ENCODE data around the gene ASF1A.

ASF1A gene

GRCh38 chr6:118893807-118894424, at the start of gene ASF1A:
Gene ASF1A, plus strand, starts transcription at chr6:118894152. Its CDS starts 262 bp downstream, at chr6:118894414.
- DNase-seq (ENCODE audit: low spot score), result peak; percentile 91
- TF ChIP-seq CTCF (IDR thresholded peaks at IDR 0.05; ENCODE audit: extremely low read depth, insufficient read depth, missing control alignments), result peak; percentile 59
- in situ Hi-C loops (cut with MboI; ENCODE audit: low pct_unique_long_range_greater_than_20kb, low sequenced_read_pairs, unreplicated experiment), result no loop called here

GRCh38 chr6:118844915-118845314, 49.0 kb upstream of the ASF1A start:
- no peak for TF ChIP-seq CTCF (IDR thresholded peaks at IDR 0.05; ENCODE audit: extremely low read depth, insufficient read depth, missing control alignments)
- DNase-seq (ENCODE audit: low spot score), result peak; percentile 34
- in situ Hi-C loops (cut with MboI; ENCODE audit: low pct_unique_long_range_greater_than_20kb, low sequenced_read_pairs, unreplicated experiment), result no loop called here

GRCh38 chr6:118853408-118853807, 40.5 kb upstream of the ASF1A start:
- TF ChIP-seq CTCF (IDR thresholded peaks at IDR 0.05; ENCODE audit: extremely low read depth, insufficient read depth, missing control alignments), result no peak
- no peak for DNase-seq (ENCODE audit: low spot score)
- in situ Hi-C loops (cut with MboI; ENCODE audit: low pct_unique_long_range_greater_than_20kb, low sequenced_read_pairs, unreplicated experiment), result no loop called here

GRCh38 chr6:118856301-118856700, 37.7 kb upstream of the ASF1A start:
- DNase-seq (ENCODE audit: low spot score), result no peak
- TF ChIP-seq CTCF (IDR thresholded peaks at IDR 0.05; ENCODE audit: extremely low read depth, insufficient read depth, missing control alignments), result no peak
- in situ Hi-C loops (cut with MboI; ENCODE audit: low pct_unique_long_range_greater_than_20kb, low sequenced_read_pairs, unreplicated experiment), result no loop called here

- no peak for DNase-seq (ENCODE audit: low spot score)
- in situ Hi-C loops (cut with MboI; ENCODE audit: low pct_unique_long_range_greater_than_20kb, low sequenced_read_pairs, unreplicated experiment), result no loop called here
These were observed 34.4 kb upstream of the ASF1A start for GRCh38 chr6:118859517-118860064.

GRCh38 chr6:118860363-118860762, 33.6 kb upstream of the ASF1A start:
- DNase-seq (ENCODE audit: low spot score), result no peak

More at GRCh38 chr6:118859517-118860064, 34.4 kb upstream of the ASF1A start:
- no peak for TF ChIP-seq CTCF (IDR thresholded peaks at IDR 0.05; ENCODE audit: extremely low read depth, insufficient read depth, missing control alignments)

More at GRCh38 chr6:118860363-118860762, 33.6 kb upstream of the ASF1A start:
- in situ Hi-C loops (cut with MboI; ENCODE audit: low pct_unique_long_range_greater_than_20kb, low sequenced_read_pairs, unreplicated experiment), result no loop called here
- no peak for TF ChIP-seq CTCF (IDR thresholded peaks at IDR 0.05; ENCODE audit: extremely low read depth, insufficient read depth, missing control alignments)

Data from GM13977 (cell line).